SK-N-MC (cell line): ENCODE results near the gene STX7.
"Not testable (repeated sequence)": the region's sequence is repeated elsewhere in the genome, so short reads cannot be mapped to it uniquely, and the experiment has no call there.

Experiments
- DNase-seq: peaks from one replicate; pipeline ENCODE4 v3.0.0-alpha.2; 2011; ENCODE audit warnings: low read depth, low spot score
- H3K27ac ChIP-seq: fragments of 200-600 bp; sonication (generic); 2 replicates; pipeline ENCODE4 v1.5.1; 2016; ENCODE audit warnings: mixed run types
- H3K36me3 ChIP-seq: fragments of 200-600 bp; sonication (generic); 2 replicates; pipeline ENCODE4 v1.6.1; 2017; ENCODE audit warnings: antibody characterized with exemption, low read length, mixed read lengths; ENCODE audit not compliant: insufficient read depth
- H3K4me3 ChIP-seq: fragments of 200-600 bp; sonication (generic); 2 replicates; pipeline ENCODE4 v1.5.1; 2016
- H3K9ac ChIP-seq: fragments of 200-600 bp; sonication (generic); 2 replicates; pipeline ENCODE4 v1.8.0; 2017; ENCODE audit warnings: mixed run types, mixed read lengths; ENCODE audit not compliant: insufficient read length
- H3K9me3 ChIP-seq: fragments of 200-600 bp; sonication (generic); 2 replicates; pipeline ENCODE4 v1.6.1; 2017; ENCODE audit warnings: low read depth, mild to moderate bottlenecking, antibody characterized with exemption, low read length, moderate library complexity, mixed read lengths
- EZH2 ChIP-seq: fragments of 200-600 bp; sonication (generic); IDR thresholded peaks from one replicate; pipeline ENCODE4 v1.6.1; 2017; ENCODE audit warnings: antibody characterized with exemption
- FOXP2 ChIP-seq: optimal IDR thresholded peaks from 2 replicates; pipeline ENCODE3; 2011; ENCODE audit warnings: mild to moderate bottlenecking, moderate library complexity; ENCODE audit not compliant: insufficient read depth; ENCODE audit errors: extremely low read length, control extremely low read depth
- POLR2AphosphoS5 ChIP-seq: IDR thresholded peaks from 2 replicates; pipeline ENCODE4 v1.6.1; 2012; ENCODE audit warnings: mild to moderate bottlenecking, low read depth, low read length, borderline replicate concordance

The STX7 gene

GRCh38 chr6:132512638-132513632 lies at the start of gene STX7:
Gene STX7 (minus strand): TSS chr6:132513116. CDS start chr6:132503530, 9,586 bp downstream.
- Histone ChIP-seq H3K4me3 (peak within 1 kb of the TSS; percentile 91), H3K9me3 (no peaks in the 10 kb centered on the region), H3K9ac (peak within 1 kb of the TSS; percentile 87), H3K27ac (no peak within 1 kb of the TSS), H3K36me3 (peaks cover 4% of the 10 kb centered on the region; the same call in 1 of the 2 replicates)
- DNase-seq: peak; percentile 34
- peak; percentile 76 for TF ChIP-seq FOXP2
- TF ChIP-seq EZH2: no peak
- peak; percentile 94 for TF ChIP-seq POLR2AphosphoS5

- not testable (repeated sequence) for H3K9me3 ChIP-seq, H3K4me3 ChIP-seq, H3K36me3 ChIP-seq, DNase-seq, H3K9ac ChIP-seq, H3K27ac ChIP-seq
Observed at GRCh38 chr6:132560087-132560486, 47.2 kb upstream of the STX7 start.

GRCh38 chr6:132552372-132552771 lies 39.5 kb upstream of the STX7 start, which contains the start of gene TAAR8:
Gene TAAR8 (plus strand): TSS chr6:132552672. CDS start chr6:132552693, 21 bp downstream.
- DNase-seq: no peak
- no peak within 1 kb of the TSS for H3K9ac ChIP-seq

GRCh38 chr6:132551214-132551613 lies 38.3 kb upstream of the STX7 start:
- DNase-seq: no peak
- TF ChIP-seq FOXP2: no peak
- no peak for TF ChIP-seq EZH2
- no peak for TF ChIP-seq POLR2AphosphoS5
- Histone ChIP-seq H3K4me3 (no peak overlapping the region), H3K9me3 (no peaks in the 10 kb centered on the region; the same call in 1 of the 2 replicates), H3K9ac (no peak overlapping the region), H3K27ac (no peak overlapping the region), H3K36me3 (no peaks in the 10 kb centered on the region)

More at GRCh38 chr6:132552372-132552771, 39.5 kb upstream of the STX7 start, which contains the start of gene TAAR8:
- no peaks in the 10 kb centered on the region for H3K36me3 ChIP-seq
- H3K4me3 ChIP-seq: no peak within 1 kb of the TSS
- no peak within 1 kb of the TSS for H3K27ac ChIP-seq
- TF ChIP-seq EZH2 (no peak), POLR2AphosphoS5 (no peak), FOXP2 (no peak)
- H3K9me3 ChIP-seq: no peaks in the 10 kb centered on the region; the same call in 1 of the 2 replicates

GRCh38 chr6:132548746-132549463 lies 36.0 kb upstream of the STX7 start:
- H3K27ac ChIP-seq: no peak overlapping the region
- no peak overlapping the region for H3K9ac ChIP-seq

GRCh38 chr6:132544826-132545225 lies 31.9 kb upstream of the STX7 start:
- no peaks in the 10 kb centered on the region for H3K36me3 ChIP-seq
- no peak overlapping the region for H3K27ac ChIP-seq
- DNase-seq: no peak
- no peaks in the 10 kb centered on the region for H3K9me3 ChIP-seq
- TF ChIP-seq FOXP2: no peak
- TF ChIP-seq POLR2AphosphoS5: no peak
- no peak for TF ChIP-seq EZH2
- H3K9ac ChIP-seq: no peak overlapping the region
- no peak overlapping the region for H3K4me3 ChIP-seq

More at GRCh38 chr6:132548746-132549463, 36.0 kb upstream of the STX7 start:
- Histone ChIP-seq H3K36me3 (no peaks in the 10 kb centered on the region), H3K4me3 (no peak overlapping the region), H3K9me3 (no peaks in the 10 kb centered on the region)
- DNase-seq: no peak
- TF ChIP-seq FOXP2 (no peak), POLR2AphosphoS5 (no peak), EZH2 (no peak)

- no peak for TF ChIP-seq POLR2AphosphoS5
- no peak for TF ChIP-seq EZH2
- TF ChIP-seq FOXP2: no peak
- DNase-seq: no peak
- Histone ChIP-seq H3K4me3 (no peak within 1 kb of the TSS), H3K27ac (no peak within 1 kb of the TSS), H3K9me3 (no peaks in the 10 kb centered on the region), H3K9ac (no peak within 1 kb of the TSS), H3K36me3 (no peaks in the 10 kb centered on the region)
Observed at GRCh38 chr6:132537977-132538376, 25.1 kb upstream of the STX7 start, which contains the start of gene TAAR9. Gene TAAR9 (plus strand): TSS chr6:132538277. CDS start chr6:132538290, 13 bp downstream.

- no peaks in the 10 kb centered on the region for H3K36me3 ChIP-seq
- no peak overlapping the region for H3K27ac ChIP-seq
- H3K9me3 ChIP-seq: no peaks in the 10 kb centered on the region
- TF ChIP-seq FOXP2 (no peak), EZH2 (no peak), POLR2AphosphoS5 (no peak)
- no peak for DNase-seq
- H3K4me3 ChIP-seq: no peak overlapping the region
- H3K9ac ChIP-seq: no peak overlapping the region
Observed at GRCh38 chr6:132537145-132537544, 24.2 kb upstream of the STX7 start.

- H3K9ac ChIP-seq, DNase-seq, H3K27ac ChIP-seq, H3K36me3 ChIP-seq, H3K9me3 ChIP-seq, H3K4me3 ChIP-seq: not testable (repeated sequence)
Observed at GRCh38 chr6:132534546-132534945, 21.6 kb upstream of the STX7 start.
